Transverse colon (tissue), 4 donors: ENCODE data around the gene ZBTB40.

Experiments used
- CTCF ChIP-seq, 5 experiments: fragments of 200-600 bp in 3 of 5; fragments of 450-650 bp in 2 of 5; sonication (generic) in 3 of 5; IDR thresholded peaks; 1 replicate in 2 of 5; 2 replicates in 3 of 5; pipeline ENCODE4 v1.5.1; 2016 to 2017; ENCODE audit warnings: antibody characterized with exemption in 5 of 5, inconsistent platforms in 3 of 5, mild to moderate bottlenecking in 2 of 5, moderate library complexity in 1 of 5
- POLR2A ChIP-seq: fragments of 450-650 bp; IDR thresholded peaks from one replicate; pipeline ENCODE4 v1.6.1; 2016; ENCODE audit warnings: antibody characterized with exemption, mild to moderate bottlenecking, moderate library complexity
- POLR2AphosphoS5 ChIP-seq, 3 donors: sonication (generic); formaldehyde crosslinking; IDR thresholded peaks; one replicate each; pipeline ENCODE4 v1.6.1; 2016; ENCODE audit warnings: antibody characterized with exemption in 3 of 3

- TF ChIP-seq CTCF (IDR thresholded peaks at IDR 0.05) (no peak), POLR2AphosphoS5 (IDR thresholded peaks at IDR 0.05) (no peak), POLR2A (no peak)
These were observed 69.2 kb downstream of the ZBTB40 start for GRCh38 chr1:22520871-22521270.
